A549 (cell line): ENCODE data around the gene ATP6V0A4. TPM values are rescaled to one million over a fixed set of nuclear protein-coding genes. Genes with fewer than 3 reads are reported as not detected.

Experiments used
- ATAC-seq, 2 experiments: fragments of 200-7000 bp in 1 of 2; fragments of >200 bp in 1 of 2; cut with Nextera tagmentation in 1 of 2; cut with Tn5 transposase in 1 of 2; 3 replicates each; pipeline versions ENCODE4 v1.8.0 to v1.9.1; 2018 to 2020; ENCODE audit warnings: mild to moderate bottlenecking in 1 of 2, moderate library complexity in 1 of 2
- CTCF ChIA-PET: fragments of 300-600 bp; sonication (Branson Sonifier 250); formaldehyde crosslinking; extraction: SDS; loops from one replicate; lab custom pipeline; 2021; ENCODE audit warnings: antibody characterized with exemption, inconsistent platforms; lab: Yijun Ruan, JAX
- POLR2A ChIA-PET: fragments of 350-600 bp; formaldehyde crosslinking; extraction: SDS; loops from one replicate; lab custom pipeline; 2021; ENCODE audit warnings: antibody characterized with exemption, inconsistent platforms; lab: Yijun Ruan, JAX
- DNase-seq, 2 experiments: peaks; one replicate each; pipeline versions ENCODE4 v3.0.0 to v3.0.0-alpha.2; 2011 to 2016; ENCODE audit warnings: low read depth in 1 of 2, low spot score in 1 of 2
- FAIRE-seq: peaks from 2 replicates; lab custom pipeline; 2011; peaks lifted over from hg19 to GRCh38; lab: Jason Lieb, UNC
- H3K27ac ChIP-seq, 2 experiments: fragments of >200 bp; sonication (Bioruptor Twin); formaldehyde crosslinking; 3 replicates each; pipeline ENCODE4 v1.5.1; 2016 to 2017
- H3K4me1 ChIP-seq: fragments of >200 bp; sonication (Bioruptor Twin); formaldehyde crosslinking; 3 replicates; pipeline ENCODE4 v1.6.1; 2016
- H3K4me2 ChIP-seq: fragments of >200 bp; sonication (Bioruptor Twin); formaldehyde crosslinking; 3 replicates; pipeline ENCODE4 v1.6.1; 2016
- H3K4me3 ChIP-seq: fragments of >200 bp; sonication (Bioruptor Twin); formaldehyde crosslinking; 3 replicates; pipeline ENCODE4 v1.5.1; 2016
- H3K9me3 ChIP-seq: fragments of >200 bp; sonication (Bioruptor Twin); formaldehyde crosslinking; 3 replicates; pipeline ENCODE4 v1.6.1; 2016
- ATOH8 ChIP-seq: fragments of 250-450 bp; sonication (Bioruptor Pico); IDR thresholded peaks from 2 replicates; pipeline ENCODE4 v1.5.0; 2020; ENCODE audit warnings: low read depth, mild to moderate bottlenecking, moderate library complexity
- BCL3 ChIP-seq: fragments of >200 bp; sonication (Bioruptor Twin); formaldehyde crosslinking; IDR thresholded peaks from 3 replicates; pipeline ENCODE4 v1.6.1; 2016
- BHLHE40 ChIP-seq: IDR thresholded peaks from 2 replicates; pipeline ENCODE4 v1.6.1; 2012; ENCODE audit warnings: low read depth, low read length, inconsistent platforms
- CBX2 ChIP-seq: fragments of 200-600 bp; sonication (generic); IDR thresholded peaks from 2 replicates; pipeline ENCODE4 v1.6.1; 2016; ENCODE audit warnings: low read depth, mild to moderate bottlenecking, borderline replicate concordance
- CHD4 ChIP-seq: fragments of 200-600 bp; sonication (generic); IDR thresholded peaks from 2 replicates; pipeline ENCODE4 v1.6.1; 2016; ENCODE audit warnings: antibody characterized with exemption, mild to moderate bottlenecking, borderline replicate concordance
- E2F6 ChIP-seq: IDR thresholded peaks from 2 replicates; pipeline ENCODE4 v1.6.1; 2012; ENCODE audit warnings: low read depth, borderline replicate concordance
- ELK1 ChIP-seq: fragments of 150-350 bp; IDR thresholded peaks from 2 replicates; pipeline ENCODE4 v1.6.1; 2014; ENCODE audit warnings: low read depth, mild to moderate bottlenecking, low read length
- HDAC2 ChIP-seq: fragments of 200-600 bp; sonication (generic); IDR thresholded peaks from 2 replicates; pipeline ENCODE4 v1.6.1; 2016
- HES2 ChIP-seq: fragments of >200 bp; sonication (Bioruptor Twin); formaldehyde crosslinking; IDR thresholded peaks from 2 replicates; pipeline ENCODE4 v1.6.1; 2016
- HMGXB4 ChIP-seq: fragments of 250-450 bp; sonication (Bioruptor Pico); IDR thresholded peaks from 2 replicates; pipeline ENCODE4 v1.5.0; 2021; ENCODE audit warnings: mild to moderate bottlenecking, moderate library complexity, borderline replicate concordance
- HOXA7 ChIP-seq: fragments of 250-450 bp; sonication (Bioruptor Pico); IDR thresholded peaks from 2 replicates; pipeline ENCODE4 v1.5.0; 2020; ENCODE audit warnings: mild to moderate bottlenecking, moderate library complexity
- HOXB5 ChIP-seq: fragments of 250-450 bp; sonication (Bioruptor Pico); IDR thresholded peaks from 2 replicates; pipeline ENCODE4 v1.5.0; 2020; ENCODE audit warnings: mild to moderate bottlenecking, moderate library complexity
- JUNB ChIP-seq: fragments of >200 bp; sonication (Bioruptor Twin); formaldehyde crosslinking; IDR thresholded peaks from 2 replicates; pipeline ENCODE4 v1.6.1; 2016
- KDM5A ChIP-seq: fragments of 200-600 bp; sonication (generic); IDR thresholded peaks from 2 replicates; pipeline ENCODE4 v1.6.1; 2016; ENCODE audit warnings: antibody characterized with exemption, mild to moderate bottlenecking
- MAX ChIP-seq: IDR thresholded peaks from 2 replicates; pipeline ENCODE4 v1.6.1; 2012
- MYC ChIP-seq: IDR thresholded peaks from 2 replicates; pipeline ENCODE4 v1.6.1; 2012; ENCODE audit warnings: mild to moderate bottlenecking, inconsistent platforms, low read length, improper control_type of control experiment, borderline replicate concordance
- NR3C1 ChIP-seq: fragments of >200 bp; sonication (Bioruptor Twin); formaldehyde crosslinking; IDR thresholded peaks from 3 replicates; pipeline ENCODE4 v1.6.1; 2017
- POLR2A ChIP-seq: IDR thresholded peaks from 2 replicates; pipeline ENCODE4 v1.6.1; 2012; ENCODE audit warnings: mild to moderate bottlenecking, low read length
- POLR2AphosphoS2 ChIP-seq: conservative IDR thresholded peaks from 2 replicates; pipeline ENCODE4 v1.6.1; 2012; ENCODE audit warnings: low read length, improper control_type of control experiment, inconsistent platforms
- RARB ChIP-seq: fragments of 250-450 bp; sonication (Bioruptor Pico); IDR thresholded peaks from 2 replicates; pipeline ENCODE4 v1.8.0; 2021; ENCODE audit warnings: mild to moderate bottlenecking, moderate library complexity
- RCOR1 ChIP-seq: fragments of 150-350 bp; IDR thresholded peaks from 2 replicates; pipeline ENCODE4 v1.6.1; 2014; ENCODE audit warnings: antibody characterized with exemption, low read length, low read depth
- REST ChIP-seq: fragments of 200-600 bp; sonication (generic); IDR thresholded peaks from 2 replicates; pipeline ENCODE4 v1.6.1; 2016; ENCODE audit warnings: antibody characterized with exemption, mild to moderate bottlenecking, moderate library complexity
- SREBF2 ChIP-seq: fragments of 450-650 bp; IDR thresholded peaks from 2 replicates; pipeline ENCODE4 v1.6.1; 2014; ENCODE audit warnings: mild to moderate bottlenecking, moderate library complexity
- ZC3H11A ChIP-seq: fragments of 450-650 bp; IDR thresholded peaks from 2 replicates; pipeline ENCODE4 v1.6.1; 2014; ENCODE audit warnings: antibody characterized with exemption, mild to moderate bottlenecking
- ZFP36 ChIP-seq: fragments of 450-650 bp; IDR thresholded peaks from 2 replicates; pipeline ENCODE4 v1.6.1; 2014; ENCODE audit warnings: borderline replicate concordance; ENCODE audit not compliant: partially characterized antibody
- ZNF302 ChIP-seq: fragments of 250-450 bp; sonication (Bioruptor Pico); IDR thresholded peaks from 2 replicates; pipeline ENCODE4 v1.9.0; 2021; ENCODE audit warnings: inconsistent platforms, mild to moderate bottlenecking, moderate library complexity
- WGBS: methylation state at CpG from one replicate; pipeline ENCODE4 v1.1.6; 2017; ENCODE audit errors: missing lambda C conversion rate; 5-methylcytosine and 5-hydroxymethylcytosine counted together
- polyA plus RNA-seq, 4 experiments: library from polyadenylated mRNA; depleted of rRNA in 3 of 4; stranded (reverse); fragments of >200 nt; fragmentation: RNase III in 1 of 4; extraction: RNeasy Plus Mini Kit Qiagen cat#74134 plus additional on column Dnase treatment in 1 of 4; gene quantifications; 2 replicates in 3 of 4; 3 replicates in 1 of 4; pipeline ENCODE4 v1.2.3, GENCODE V29; 2011 to 2017

ATP6V0A4 gene
- polyA plus RNA-seq, 2 of the 4 experiments (the other 2 are of a cell fraction), result 0.09 to 0.25 TPM

GRCh38 chr7:138809346-138809745 is 11.3 kb upstream of the ATP6V0A4 start:
- Histone ChIP-seq H3K4me1 (no peaks in the 10 kb centered on the region), H3K4me3 (no peak overlapping the region), H3K9me3 (no peaks in the 10 kb centered on the region), H3K27ac (no peak overlapping the region), H3K4me2 (no peak overlapping the region)
- no peak for DNase-seq
- 60% methylated on average over 4 of the region's 4 CpGs for WGBS
- FAIRE-seq, result no peak
- ATAC-seq, result no peak
- POLR2A ChIA-PET, result no interaction called here
- no peak for TF ChIP-seq ZFP36
- no peak for TF ChIP-seq CHD4
- no peak for TF ChIP-seq RARB
- no peak for TF ChIP-seq HDAC2
- TF ChIP-seq REST, result no peak
- TF ChIP-seq HMGXB4 (CRISPR knock-in tag), result no peak
- TF ChIP-seq NR3C1, result no peak
- no peak for TF ChIP-seq SREBF2
- TF ChIP-seq HES2, result no peak
- TF ChIP-seq HOXB5 (CRISPR knock-in tag), result no peak
- TF ChIP-seq E2F6, result no peak
- TF ChIP-seq POLR2A, result no peak
- no peak for TF ChIP-seq JUNB
- TF ChIP-seq MYC, result no peak
- TF ChIP-seq HOXA7 (CRISPR knock-in tag), result no peak
- TF ChIP-seq RCOR1, result no peak
- no peak for TF ChIP-seq ATOH8 (CRISPR knock-in tag)
- no peak for TF ChIP-seq BCL3
- CTCF ChIA-PET, result no interaction called here

GRCh38 chr7:138804618-138805017 is 6.6 kb upstream of the ATP6V0A4 start:
- 4% methylated on average over 1 of the region's 1 CpG for WGBS
- FAIRE-seq, result no peak

More at GRCh38 chr7:138804618-138805017, 6.6 kb upstream of the ATP6V0A4 start:
- Histone ChIP-seq H3K4me2 (no peak overlapping the region), H3K4me1 (no peaks in the 10 kb centered on the region), H3K27ac (no peak overlapping the region), H3K4me3 (no peak overlapping the region), H3K9me3 (no peaks in the 10 kb centered on the region)
- ATAC-seq (no peak), DNase-seq (no peak)
- POLR2A ChIA-PET, result no interaction called here
- CTCF ChIA-PET, result no interaction called here
- TF ChIP-seq MAX (no peak), POLR2AphosphoS2 (no peak), RCOR1 (no peak), HDAC2 (no peak), ELK1 (no peak), E2F6 (no peak), ZNF302 (no peak), KDM5A (no peak), ZC3H11A (no peak), CBX2 (no peak), BHLHE40 (no peak)
